Body of pancreas (tissue), 4 donors: ENCODE results near the gene CASP4. TPM values are rescaled to one million over a fixed set of nuclear protein-coding genes. Genes with fewer than 3 reads are reported as not detected.

Source experiments
- ATAC-seq: fragments of 150-250 bp; one replicate; pipeline ENCODE4 v1.9.1; 2016
- DNase-seq, 4 donors: peaks; one replicate each; pipeline ENCODE4 v3.0.0-alpha.2; 2019
- H3K27ac ChIP-seq, 4 donors: fragments of 200-600 bp; sonication (generic); 1 replicate in 3 of 4; 2 replicates in 1 of 4; pipeline versions ENCODE4 v1.5.1 to v1.6.1; 2016 to 2019; ENCODE audit warnings: mild to moderate bottlenecking in 1 of 4, mixed read lengths in 1 of 4, moderate library complexity in 1 of 4
- H3K27me3 ChIP-seq, 2 donors: fragments of 200-600 bp; sonication (generic); one replicate each; pipeline ENCODE4 v1.6.0; 2016; ENCODE audit warnings: mild to moderate bottlenecking in 1 of 2
- H3K36me3 ChIP-seq, 2 donors: fragments of 200-600 bp; sonication (generic); replicated peaks in 1 of 2; 2 replicates each; pipeline ENCODE4 v1.5.1; 2016; ENCODE audit warnings: low read depth in 2 of 2; ENCODE audit not compliant: insufficient read depth in 1 of 2
- H3K4me1 ChIP-seq: fragments of 200-600 bp; sonication (generic); one replicate; pipeline ENCODE4 v1.6.0; 2016
- H3K4me3 ChIP-seq, 2 donors: fragments of 200-600 bp; sonication (generic); 1 replicate in 1 of 2; 2 replicates in 1 of 2; pipeline ENCODE4 v1.5.1; 2016 to 2019
- H3K9me3 ChIP-seq, 3 donors: fragments of 200-600 bp; sonication (generic); 1 replicate in 2 of 3; 2 replicates in 1 of 3; pipeline ENCODE4 v1.5.1; 2016
- POLR2A ChIP-seq, 3 donors: fragments of 450-650 bp; IDR thresholded peaks; one replicate each; pipeline ENCODE4 v1.6.1; 2016; ENCODE audit warnings: antibody characterized with exemption in 3 of 3, mild to moderate bottlenecking in 2 of 3
- WGBS, 2 donors: methylation state at CpG; one replicate each; pipeline ENCODE4 v1.1.5; 2017; 5-methylcytosine and 5-hydroxymethylcytosine counted together
- intact Hi-C: fragments of 100-400 bp; cut with DNase I; formaldehyde crosslinking; loops from one replicate; pipeline ENCODE4 v1.15.1; 2023
- total RNA-seq, 2 donors: library from RNA; depleted of rRNA; stranded (reverse); fragments of >200 nt; gene quantifications; one replicate each; pipeline ENCODE4 v1.1.0, GENCODE V29; 2016
- TF ChIP-seq, protein P1 (sequence below), 7 experiments: fragments of 450-650 bp in 4 of 7; fragments of 200-600 bp in 3 of 7; sonication (generic) in 3 of 7; IDR thresholded peaks; one replicate each; pipeline ENCODE4 v1.5.1; 2016 to 2019; ENCODE audit warnings: antibody characterized with exemption in 7 of 7

Gene CASP4
- total RNA-seq, 2 donors from 2014 or later, result 39.9 to 61.0 TPM

- ATAC-seq (no peak), DNase-seq (no peak)
- no peak overlapping the region for H3K4me3 ChIP-seq
- H3K36me3 ChIP-seq, result no peaks in the 10 kb centered on the region
- intact Hi-C loops, result no loop called here
- peaks cover 34% of the 10 kb centered on the region for H3K4me1 ChIP-seq
- no peaks in the 10 kb centered on the region for H3K9me3 ChIP-seq
- WGBS, 2 donors, result 87 to 90% methylated on average over 1 of the region's 1 CpG
- no peak for TF ChIP-seq POLR2A (IDR thresholded peaks at IDR 0.05)
- TF ChIP-seq, protein P1, sequence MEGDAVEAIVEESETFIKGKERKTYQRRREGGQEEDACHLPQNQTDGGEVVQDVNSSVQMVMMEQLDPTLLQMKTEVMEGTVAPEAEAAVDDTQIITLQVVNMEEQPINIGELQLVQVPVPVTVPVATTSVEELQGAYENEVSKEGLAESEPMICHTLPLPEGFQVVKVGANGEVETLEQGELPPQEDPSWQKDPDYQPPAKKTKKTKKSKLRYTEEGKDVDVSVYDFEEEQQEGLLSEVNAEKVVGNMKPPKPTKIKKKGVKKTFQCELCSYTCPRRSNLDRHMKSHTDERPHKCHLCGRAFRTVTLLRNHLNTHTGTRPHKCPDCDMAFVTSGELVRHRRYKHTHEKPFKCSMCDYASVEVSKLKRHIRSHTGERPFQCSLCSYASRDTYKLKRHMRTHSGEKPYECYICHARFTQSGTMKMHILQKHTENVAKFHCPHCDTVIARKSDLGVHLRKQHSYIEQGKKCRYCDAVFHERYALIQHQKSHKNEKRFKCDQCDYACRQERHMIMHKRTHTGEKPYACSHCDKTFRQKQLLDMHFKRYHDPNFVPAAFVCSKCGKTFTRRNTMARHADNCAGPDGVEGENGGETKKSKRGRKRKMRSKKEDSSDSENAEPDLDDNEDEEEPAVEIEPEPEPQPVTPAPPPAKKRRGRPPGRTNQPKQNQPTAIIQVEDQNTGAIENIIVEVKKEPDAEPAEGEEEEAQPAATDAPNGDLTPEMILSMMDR (IDR thresholded peaks at IDR 0.05), result no peak
- H3K27ac ChIP-seq, result no peak overlapping the region
- H3K27me3 ChIP-seq, result no peaks in the 10 kb centered on the region
These were observed 4.1 kb downstream of the CASP4 start for GRCh38 chr11:104964247-104964646.

DNA sequence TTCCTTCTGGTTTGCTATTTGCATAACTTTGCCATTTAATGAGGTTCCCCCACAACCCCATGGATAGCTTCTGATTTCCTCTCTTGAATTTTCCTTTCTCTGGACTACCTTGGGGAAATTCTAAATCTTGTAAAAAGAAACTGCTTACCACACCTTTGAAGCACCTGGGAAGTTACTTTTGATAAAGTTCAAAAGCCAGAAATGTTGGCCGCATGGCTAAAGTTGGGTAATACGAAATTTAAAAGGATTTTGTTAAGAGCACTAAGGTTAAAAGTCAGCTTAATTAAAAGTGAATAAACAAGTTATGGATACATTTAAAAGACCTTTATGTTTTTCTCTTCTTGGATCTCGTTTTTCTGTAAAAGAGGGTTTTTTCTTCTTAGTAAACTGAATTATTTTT is 5.5 kb downstream of the CASP4 start:
- H3K27ac ChIP-seq, result no peak overlapping the region
- intact Hi-C loops, result no loop called here
- ATAC-seq (no peak), DNase-seq (no peak)
- H3K36me3 ChIP-seq, result no peaks in the 10 kb centered on the region
- TF ChIP-seq, protein P1 (IDR thresholded peaks at IDR 0.05), result no peak
- no peak for TF ChIP-seq POLR2A (IDR thresholded peaks at IDR 0.05)
- no peaks in the 10 kb centered on the region for H3K9me3 ChIP-seq
- no peak overlapping the region for H3K4me3 ChIP-seq
- H3K27me3 ChIP-seq, result no peaks in the 10 kb centered on the region
- WGBS, 2 donors, result 92 to 94% methylated on average over 3 of the region's 3 CpGs
- peaks cover 29% of the 10 kb centered on the region for H3K4me1 ChIP-seq

DNA sequence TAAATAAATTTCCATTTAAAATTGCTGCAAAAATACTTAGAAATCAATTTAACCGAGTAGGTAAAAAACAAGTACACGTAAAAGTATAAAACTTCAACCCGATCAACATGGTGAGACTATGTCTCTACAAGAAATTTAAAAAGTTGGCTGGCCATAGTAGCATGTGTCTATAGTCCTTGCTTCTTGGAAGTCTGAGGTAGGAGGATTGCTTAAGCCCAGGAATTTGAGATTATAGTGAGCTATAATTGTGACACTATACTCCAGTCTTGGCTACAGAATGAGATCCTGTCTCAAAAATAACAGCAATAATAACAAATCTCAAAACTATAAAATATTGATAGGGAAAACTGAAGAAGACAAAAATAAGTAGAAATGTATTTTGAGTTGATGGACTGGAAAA is 11.1 kb downstream of the CASP4 start:
- peaks cover 0 to 12% of the 10 kb centered on the region in 2 donors for H3K36me3 ChIP-seq
- no peak for ATAC-seq
- WGBS, 2 donors, result 62 to 100% methylated on average over 3 of the region's 3 CpGs
- H3K9me3 ChIP-seq, result no peaks in the 10 kb centered on the region
- no peak for TF ChIP-seq POLR2A (IDR thresholded peaks at IDR 0.05)
- TF ChIP-seq, protein P1 (IDR thresholded peaks at IDR 0.05), result no peak
- no peak overlapping the region for H3K4me3 ChIP-seq
- no peaks in the 10 kb centered on the region for H3K27me3 ChIP-seq
- intact Hi-C loops, result no loop called here
- H3K4me1 ChIP-seq, result peaks cover 9% of the 10 kb centered on the region
- no peak overlapping the region for H3K27ac ChIP-seq
- DNase-seq, result no peak

GRCh38 chr11:104956528-104956927 is 11.8 kb downstream of the CASP4 start:
- peaks cover 9% of the 10 kb centered on the region for H3K4me1 ChIP-seq
- DNase-seq, result peak in 2 of 4 donors; percentile 14 to 22
- H3K27ac ChIP-seq, result no peak overlapping the region
- no peaks in the 10 kb centered on the region for H3K9me3 ChIP-seq
- no peak overlapping the region for H3K4me3 ChIP-seq
- intact Hi-C loops, result no loop called here
- H3K27me3 ChIP-seq, result no peaks in the 10 kb centered on the region
- ATAC-seq, result peak; percentile 79
- TF ChIP-seq, protein P1 (IDR thresholded peaks at IDR 0.05), result no peak
- TF ChIP-seq POLR2A (IDR thresholded peaks at IDR 0.05), result no peak
- H3K36me3 ChIP-seq, result peaks cover 0 to 17% of the 10 kb centered on the region in 2 donors

- peaks cover 0 to 29% of the 10 kb centered on the region in 2 donors for H3K36me3 ChIP-seq
- WGBS, 2 donors, result 14 to 16% methylated on average over 2 of the region's 2 CpGs
- no peaks in the 10 kb centered on the region for H3K27me3 ChIP-seq
- intact Hi-C loops, result no loop called here
- no peak overlapping the region for H3K4me3 ChIP-seq
- peak; percentile 53 for ATAC-seq
- peak in 1 of 4 donors; percentile 38 for DNase-seq
- H3K9me3 ChIP-seq, result no peaks in the 10 kb centered on the region
- TF ChIP-seq POLR2A (IDR thresholded peaks at IDR 0.05), result no peak
- TF ChIP-seq, protein P1 (IDR thresholded peaks at IDR 0.05), result peak in 6 of 7 experiments; percentile 34 to 53 (median 47)
- no peak overlapping the region for H3K27ac ChIP-seq
- H3K4me1 ChIP-seq, result no peaks in the 10 kb centered on the region
These were observed 21.5 kb downstream of the CASP4 start for GRCh38 chr11:104946907-104947306.
